ENCODE data around the gene SPRYD3. TPM values are rescaled to one million over a fixed set of nuclear protein-coding genes. Genes with fewer than 3 reads are reported as not detected.

SPRYD3 gene
- total RNA-seq, 1 donor from 2014 or later: 17.9 TPM

DNA sequence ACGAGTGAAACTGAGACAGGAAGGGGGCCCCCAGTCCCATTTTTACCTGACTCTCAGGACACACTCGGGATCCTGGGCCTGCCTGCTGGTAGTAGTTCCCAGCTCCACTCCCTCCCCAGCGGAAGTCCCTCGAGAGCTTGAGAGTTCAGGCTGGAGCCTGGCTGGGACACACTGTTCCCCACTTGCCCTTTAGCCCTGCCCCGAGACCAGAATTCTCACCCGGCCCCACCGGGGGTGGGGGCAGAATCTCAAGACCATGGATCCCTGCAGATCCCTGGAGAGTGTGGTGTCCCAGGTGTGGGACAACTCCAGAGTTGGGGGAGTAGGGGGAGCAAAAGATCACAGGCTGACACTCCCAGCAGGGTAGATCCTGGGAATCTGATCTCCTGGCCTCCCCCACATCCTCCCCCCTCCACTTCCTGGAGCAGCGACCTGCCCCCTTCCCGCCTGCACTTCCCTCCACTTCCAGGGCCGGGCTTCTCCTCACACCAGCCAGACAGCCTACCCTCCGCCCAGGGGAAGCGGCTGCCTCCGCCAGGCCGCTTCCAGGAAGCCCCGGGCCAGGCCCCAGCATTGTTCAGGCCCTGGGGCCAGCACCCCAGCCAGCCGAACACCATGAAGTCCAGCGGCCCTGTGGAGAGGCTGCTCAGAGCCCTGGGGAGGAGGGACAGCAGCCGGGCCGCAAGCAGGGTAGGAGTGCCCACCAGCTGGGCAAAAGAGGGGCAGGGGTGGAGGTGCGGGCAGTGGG, 29.4 kb downstream of the SPRYD3 start, which contains the start of gene TNS2:
TSS of gene TNS2 (plus strand) at position 495 of the 748 bp plus-strand sequence. CDS start at position 616, 121 bp downstream.
- H3K27me3 Mint-ChIP-seq: peaks cover 2% of the 10 kb centered on the region
- TF ChIP-seq, protein P1, sequence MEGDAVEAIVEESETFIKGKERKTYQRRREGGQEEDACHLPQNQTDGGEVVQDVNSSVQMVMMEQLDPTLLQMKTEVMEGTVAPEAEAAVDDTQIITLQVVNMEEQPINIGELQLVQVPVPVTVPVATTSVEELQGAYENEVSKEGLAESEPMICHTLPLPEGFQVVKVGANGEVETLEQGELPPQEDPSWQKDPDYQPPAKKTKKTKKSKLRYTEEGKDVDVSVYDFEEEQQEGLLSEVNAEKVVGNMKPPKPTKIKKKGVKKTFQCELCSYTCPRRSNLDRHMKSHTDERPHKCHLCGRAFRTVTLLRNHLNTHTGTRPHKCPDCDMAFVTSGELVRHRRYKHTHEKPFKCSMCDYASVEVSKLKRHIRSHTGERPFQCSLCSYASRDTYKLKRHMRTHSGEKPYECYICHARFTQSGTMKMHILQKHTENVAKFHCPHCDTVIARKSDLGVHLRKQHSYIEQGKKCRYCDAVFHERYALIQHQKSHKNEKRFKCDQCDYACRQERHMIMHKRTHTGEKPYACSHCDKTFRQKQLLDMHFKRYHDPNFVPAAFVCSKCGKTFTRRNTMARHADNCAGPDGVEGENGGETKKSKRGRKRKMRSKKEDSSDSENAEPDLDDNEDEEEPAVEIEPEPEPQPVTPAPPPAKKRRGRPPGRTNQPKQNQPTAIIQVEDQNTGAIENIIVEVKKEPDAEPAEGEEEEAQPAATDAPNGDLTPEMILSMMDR (IDR thresholded peaks at IDR 0.05; ENCODE audit: unreplicated experiment): no peak
- H3K36me3 Mint-ChIP-seq (ENCODE audit: insufficient read depth): no peaks in the 10 kb centered on the region
- no peak within 1 kb of the TSS for H3K4me3 Mint-ChIP-seq (ENCODE audit: low read depth)
- DNase-seq (ENCODE audit: low spot score, unreplicated experiment): no peak
- H3K27ac Mint-ChIP-seq: peak within 1 kb of the TSS; percentile 65
- H3K9me3 Mint-ChIP-seq (ENCODE audit: low read depth): no peaks in the 10 kb centered on the region
- H3K4me1 Mint-ChIP-seq (ENCODE audit: low read depth): peaks cover 35% of the 10 kb centered on the region

GRCh38 chr12:53048780-53049401, 30.3 kb downstream of the SPRYD3 start:
- H3K27me3 Mint-ChIP-seq: peaks cover 2% of the 10 kb centered on the region
- TF ChIP-seq, protein P1 (IDR thresholded peaks at IDR 0.05; ENCODE audit: unreplicated experiment): no peak
- peak overlapping the region; percentile 90 for H3K27ac Mint-ChIP-seq
- peaks cover 42% of the 10 kb centered on the region for H3K4me1 Mint-ChIP-seq (ENCODE audit: low read depth)
- H3K9me3 Mint-ChIP-seq (ENCODE audit: low read depth): no peaks in the 10 kb centered on the region
- no peak for DNase-seq (ENCODE audit: low spot score, unreplicated experiment)
- H3K36me3 Mint-ChIP-seq (ENCODE audit: insufficient read depth): no peaks in the 10 kb centered on the region
- no peak overlapping the region for H3K4me3 Mint-ChIP-seq (ENCODE audit: low read depth)

DNA sequence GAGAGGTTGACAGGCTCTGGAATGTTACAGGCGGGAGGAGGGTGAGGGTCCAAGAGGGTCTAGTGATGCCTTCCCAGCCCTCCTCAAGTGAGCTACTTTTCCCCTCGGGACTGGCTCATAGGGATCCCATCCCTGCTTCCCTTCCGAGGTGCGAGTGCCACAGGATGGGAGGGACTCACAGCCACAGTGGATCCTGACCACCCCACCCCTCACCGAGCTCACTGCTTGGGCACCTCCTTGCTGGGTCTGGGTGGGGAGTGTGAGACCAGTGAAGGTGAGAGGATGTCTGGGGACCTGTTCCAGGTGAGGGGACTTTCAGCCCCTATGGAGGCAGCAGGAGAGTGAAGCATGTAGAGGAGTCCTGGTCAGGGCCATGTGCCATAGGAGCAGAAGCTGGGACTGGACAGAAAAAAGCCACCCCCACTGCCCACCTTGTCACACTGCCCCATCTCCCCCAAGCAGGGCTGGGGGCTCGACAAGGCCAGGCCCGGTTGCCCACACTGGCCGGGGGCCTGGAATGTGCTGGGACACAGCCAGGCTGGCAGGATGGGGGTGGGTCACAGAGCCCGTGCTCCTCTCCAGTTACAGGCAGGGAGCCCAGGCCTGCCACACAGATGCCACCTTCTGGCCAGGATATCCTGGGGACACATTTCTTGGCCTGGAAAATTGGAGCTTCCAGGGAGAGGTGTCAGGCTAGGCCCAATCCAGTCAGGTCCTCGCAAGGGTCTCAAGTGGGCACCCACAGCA, 31.0 kb downstream of the SPRYD3 start:
- no peaks in the 10 kb centered on the region for H3K9me3 Mint-ChIP-seq (ENCODE audit: low read depth)
- no peaks in the 10 kb centered on the region for H3K36me3 Mint-ChIP-seq (ENCODE audit: insufficient read depth)
- H3K4me1 Mint-ChIP-seq (ENCODE audit: low read depth): peaks cover 40% of the 10 kb centered on the region
- DNase-seq (ENCODE audit: low spot score, unreplicated experiment): no peak
- peak overlapping the region; percentile 58 for H3K4me3 Mint-ChIP-seq (ENCODE audit: low read depth)
- peak overlapping the region; percentile 90 for H3K27ac Mint-ChIP-seq
- TF ChIP-seq, protein P1 (IDR thresholded peaks at IDR 0.05; ENCODE audit: unreplicated experiment): no peak
- peaks cover 2% of the 10 kb centered on the region for H3K27me3 Mint-ChIP-seq

GRCh38 chr12:53047221-53048032, 31.8 kb downstream of the SPRYD3 start:
- H3K36me3 Mint-ChIP-seq (ENCODE audit: insufficient read depth): no peaks in the 10 kb centered on the region
- peak overlapping the region; percentile 90 for H3K27ac Mint-ChIP-seq
- TF ChIP-seq, protein P1 (IDR thresholded peaks at IDR 0.05; ENCODE audit: unreplicated experiment): peak; percentile 41
- peaks cover 42% of the 10 kb centered on the region for H3K4me1 Mint-ChIP-seq (ENCODE audit: low read depth)
- no peaks in the 10 kb centered on the region for H3K9me3 Mint-ChIP-seq (ENCODE audit: low read depth)
- H3K27me3 Mint-ChIP-seq: peaks cover 2% of the 10 kb centered on the region
- H3K4me3 Mint-ChIP-seq (ENCODE audit: low read depth): peak overlapping the region; percentile 58
- DNase-seq (ENCODE audit: low spot score, unreplicated experiment): peak; percentile 79

All from progenitor cell of endocrine pancreas (in vitro differentiated cells).